ENCODE data around the gene NR1D2.

NR1D2 gene

GRCh38 chr3:23931597-23931996, 13.5 kb upstream of the NR1D2 start:
- DNase-seq (ENCODE audit: low read depth) = no peak

DNA sequence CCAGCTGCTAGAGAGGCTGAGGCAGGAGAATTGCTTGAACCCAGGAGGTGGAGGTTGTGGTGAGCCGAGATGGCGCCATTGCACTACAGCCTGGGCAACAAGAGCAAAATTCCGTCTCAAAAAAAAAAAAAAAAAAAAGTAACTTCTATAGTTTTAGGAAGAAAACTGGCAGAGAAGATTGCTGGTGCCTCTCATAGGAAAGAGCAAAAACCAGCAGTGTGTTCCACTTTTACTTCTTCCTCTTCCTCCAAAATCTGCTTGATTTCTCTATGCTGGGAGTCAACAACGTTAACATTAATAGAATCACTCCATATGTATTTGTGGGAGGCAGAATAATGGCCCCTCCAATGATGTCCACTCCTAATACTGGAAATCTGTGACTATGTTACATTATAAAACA, 12.5 kb upstream of the NR1D2 start:
- no peak for DNase-seq (ENCODE audit: low read depth)

GRCh38 chr3:23934253-23934652, 10.8 kb upstream of the NR1D2 start:
- DNase-seq (ENCODE audit: low read depth) = no peak

GRCh38 chr3:23937296-23937695, 7.8 kb upstream of the NR1D2 start:
- DNase-seq (ENCODE audit: low read depth) = no peak

DNA sequence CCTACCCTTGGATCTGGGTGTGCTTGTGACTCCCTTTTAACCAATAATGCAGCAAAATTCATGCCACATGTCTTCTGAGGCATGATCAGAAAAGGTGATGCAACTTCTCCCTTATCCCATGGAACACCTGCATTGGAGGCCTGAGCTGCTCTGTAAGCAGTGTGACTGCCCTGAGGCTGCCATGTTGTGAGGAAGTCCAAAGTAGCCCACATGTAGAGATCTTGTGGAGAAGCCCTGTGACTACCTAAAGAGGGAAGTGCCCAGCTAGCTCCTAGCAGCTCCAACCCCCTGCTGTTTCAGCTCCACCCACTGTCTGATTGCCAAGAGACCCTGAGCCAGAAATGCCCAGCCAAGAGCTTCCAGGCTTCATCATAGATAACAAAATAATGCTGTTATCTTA, 6.4 kb upstream of the NR1D2 start:
- no peak for DNase-seq (ENCODE audit: low read depth)

DNA sequence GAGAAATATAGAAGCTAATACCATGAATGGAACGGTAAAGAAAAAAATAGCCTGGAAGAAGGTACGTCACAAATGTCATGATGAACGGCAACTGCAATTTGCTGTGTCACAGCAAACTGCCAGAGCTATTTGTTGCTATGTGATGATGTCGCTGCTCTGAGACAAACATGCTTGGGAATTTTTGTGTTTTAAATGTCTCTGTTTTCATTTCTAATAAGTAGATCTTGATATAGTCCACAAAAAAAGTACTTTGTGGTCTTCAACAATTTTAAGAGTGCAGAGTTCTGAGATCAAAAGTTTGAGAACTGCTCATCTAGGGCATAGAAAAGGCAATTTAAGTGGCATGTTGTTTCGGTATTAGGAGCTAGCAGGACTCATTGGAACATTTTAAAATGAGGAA, 4.3 kb upstream of the NR1D2 start:
- no peak for DNase-seq (ENCODE audit: low read depth)

DNA sequence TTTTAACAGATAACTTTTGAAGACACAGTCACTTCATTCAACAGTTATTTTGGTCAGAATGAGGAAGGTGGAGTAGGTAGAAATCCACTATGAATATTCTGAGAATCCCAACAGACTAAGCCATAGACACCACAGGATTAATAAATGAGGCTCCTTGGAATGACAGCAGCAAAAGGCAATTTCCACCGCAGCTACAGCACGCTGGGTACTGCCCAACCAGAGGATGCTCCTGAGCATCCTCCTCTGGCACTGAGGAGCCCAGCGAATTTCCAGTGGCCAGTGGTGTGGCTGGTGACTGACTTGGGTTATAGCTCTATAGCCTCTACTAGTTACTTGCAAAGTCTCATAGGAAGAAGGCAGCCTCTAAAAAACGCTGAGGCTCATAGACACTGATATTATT, 3.6 kb upstream of the NR1D2 start:
- no peak for DNase-seq (ENCODE audit: low read depth)

DNA sequence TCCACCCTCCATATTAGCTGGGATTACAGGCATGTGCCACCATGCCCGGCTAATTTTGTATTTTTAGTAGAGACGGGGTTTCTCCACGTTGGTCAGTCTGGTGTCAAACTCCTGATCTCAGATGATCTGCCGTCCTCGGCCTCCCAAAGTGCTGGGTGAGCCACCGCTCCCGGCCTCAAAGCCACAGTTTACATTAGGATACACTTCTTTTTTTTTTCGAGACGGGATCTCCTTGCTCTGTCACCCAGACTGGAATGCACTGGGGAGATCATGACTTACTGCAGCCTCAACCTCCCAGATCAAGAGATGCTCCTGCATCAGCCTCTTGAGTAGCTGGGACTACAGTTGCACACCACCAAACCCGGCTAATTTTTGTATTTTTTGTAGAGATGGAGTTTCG, 2.5 kb upstream of the NR1D2 start:
- DNase-seq (ENCODE audit: low read depth) = no peak

- DNase-seq (ENCODE audit: low read depth) = no peak
Observed at GRCh38 chr3:23944007-23944783, 891 bp upstream of the NR1D2 start.

DNA sequence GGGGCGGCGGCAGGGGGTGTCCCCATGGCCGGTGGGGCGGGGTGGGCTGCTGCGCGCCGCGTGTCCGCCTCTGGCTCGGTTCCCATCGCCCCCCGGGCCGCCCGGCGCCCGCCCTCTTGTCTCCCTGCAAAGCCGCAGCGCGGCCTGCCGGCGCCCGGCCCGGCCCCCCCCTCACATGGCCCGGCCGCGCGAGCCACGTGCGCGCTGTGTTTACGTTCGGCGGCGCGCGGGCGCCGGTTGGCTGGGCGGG, 502 bp downstream of the NR1D2 start:
- no peak for DNase-seq (ENCODE audit: low read depth)

GRCh38 chr3:23945913-23946687, 1.0 kb downstream of the NR1D2 start:
- DNase-seq (ENCODE audit: low read depth) = peak; percentile 97

- no peak for DNase-seq (ENCODE audit: low read depth)
Observed at GRCh38 chr3:23948761-23949160, 3.7 kb downstream of the NR1D2 start.

- no peak for DNase-seq (ENCODE audit: low read depth)
Observed at GRCh38 chr3:23949784-23950183, 4.7 kb downstream of the NR1D2 start.

- no peak for DNase-seq (ENCODE audit: low read depth)
Observed at GRCh38 chr3:23950293-23950692, 5.2 kb downstream of the NR1D2 start.

DNA sequence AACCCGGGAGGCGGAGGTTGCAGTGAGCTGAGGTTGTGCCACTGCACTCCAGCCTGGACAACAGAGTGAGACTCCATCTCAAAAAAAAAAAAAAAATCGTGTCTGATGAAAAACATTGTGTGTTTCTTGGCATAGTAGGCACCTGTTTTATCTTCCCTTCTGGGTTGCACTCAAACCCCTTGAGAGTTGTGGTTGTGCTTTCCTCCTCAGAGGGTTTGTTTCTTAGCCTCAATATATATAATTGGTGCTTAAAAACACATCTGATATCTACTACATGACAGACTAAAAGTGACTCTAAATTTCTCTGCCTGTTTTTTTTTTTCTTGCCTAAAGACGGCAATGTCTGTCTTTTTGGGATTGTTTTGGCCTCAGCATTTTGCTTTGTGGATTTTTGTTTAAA, 7.6 kb downstream of the NR1D2 start:
- no peak for DNase-seq (ENCODE audit: low read depth)

DNA sequence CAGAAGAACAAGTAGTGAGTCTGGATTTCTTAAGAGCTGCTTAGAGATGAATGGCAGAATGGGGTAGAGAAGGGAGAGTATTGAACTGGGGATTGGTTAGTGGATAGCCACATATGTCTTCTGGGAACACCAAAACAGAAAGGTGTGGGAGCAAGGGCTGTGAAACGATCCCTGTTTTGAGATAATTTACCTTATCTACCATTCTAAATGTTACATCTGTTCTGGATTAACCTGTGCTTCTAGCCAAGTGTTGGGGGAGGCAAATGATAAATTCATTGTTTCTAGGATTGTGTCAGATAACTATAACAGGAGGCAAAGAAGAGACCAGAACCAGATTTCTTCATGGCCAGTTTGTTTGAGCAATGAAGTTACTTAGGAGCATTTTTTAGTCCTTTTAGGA, 8.4 kb downstream of the NR1D2 start:
- no peak for DNase-seq (ENCODE audit: low read depth)

DNA sequence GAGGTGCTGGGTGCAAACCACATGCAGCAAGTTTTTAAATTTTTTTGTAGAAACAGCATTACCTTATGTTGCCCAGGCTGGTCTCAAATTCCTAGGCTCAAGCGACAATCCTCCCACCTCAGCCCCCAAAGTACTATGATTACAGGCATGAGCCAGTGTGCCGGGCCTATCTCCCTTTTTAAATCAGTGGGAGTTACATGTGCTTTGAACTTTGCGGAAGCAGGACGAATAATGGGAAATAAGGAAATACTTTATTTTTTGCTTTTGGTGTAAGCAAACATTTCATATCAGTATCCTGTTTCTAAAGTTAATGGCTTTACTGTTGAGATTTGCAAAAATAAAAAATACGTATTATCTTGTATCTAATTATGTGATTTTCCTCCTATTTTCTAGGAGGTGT, 9.1 kb downstream of the NR1D2 start:
- DNase-seq (ENCODE audit: low read depth) = no peak

DNA sequence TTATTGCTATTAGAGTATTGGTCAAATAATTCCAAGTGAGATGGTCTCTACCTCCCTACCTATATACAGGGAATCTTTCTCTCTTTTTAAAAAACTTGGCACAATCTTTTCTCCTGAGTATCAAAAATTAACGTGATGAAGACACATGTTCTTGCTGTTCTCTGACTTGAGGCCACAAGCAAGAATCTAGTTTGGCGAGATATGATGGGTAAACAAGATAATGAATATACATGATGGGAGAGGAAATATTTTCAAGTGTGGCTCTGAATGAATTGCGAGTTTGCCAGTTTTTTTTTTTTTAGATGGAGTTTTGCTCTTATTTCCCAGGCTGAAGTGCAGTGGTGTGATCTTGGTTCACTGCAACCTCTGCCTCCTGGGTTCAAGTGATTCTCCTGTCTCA, 11.6 kb downstream of the NR1D2 start:
- no peak for DNase-seq (ENCODE audit: low read depth)

- no peak for DNase-seq (ENCODE audit: low read depth)
Observed at GRCh38 chr3:23959135-23959900, 14.2 kb downstream of the NR1D2 start.

DNA sequence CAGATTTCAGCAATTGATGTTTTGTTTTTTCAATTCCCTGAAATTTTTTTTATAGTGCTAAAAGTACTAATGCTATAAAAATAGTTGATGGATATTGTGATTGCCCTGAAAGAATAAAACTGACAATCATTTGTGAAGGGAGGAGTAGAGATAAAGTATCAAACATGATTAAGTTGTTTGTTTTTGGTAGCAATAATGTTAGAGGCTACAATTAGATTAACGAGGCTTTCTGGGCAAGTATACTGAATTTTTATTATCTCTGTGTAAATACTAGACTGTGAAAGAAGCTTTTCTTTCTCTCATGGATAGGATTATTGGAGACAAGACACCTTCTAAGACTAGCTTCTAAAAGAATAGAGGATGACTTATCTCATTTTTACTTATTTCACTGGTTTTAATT, 15.6 kb downstream of the NR1D2 start:
- no peak for DNase-seq (ENCODE audit: low read depth)

GRCh38 chr3:23961066-23961465, 16.0 kb downstream of the NR1D2 start:
- no peak for DNase-seq (ENCODE audit: low read depth)

- DNase-seq (ENCODE audit: low read depth) = no peak
Observed at GRCh38 chr3:23961913-23962312, 16.8 kb downstream of the NR1D2 start.

DNA sequence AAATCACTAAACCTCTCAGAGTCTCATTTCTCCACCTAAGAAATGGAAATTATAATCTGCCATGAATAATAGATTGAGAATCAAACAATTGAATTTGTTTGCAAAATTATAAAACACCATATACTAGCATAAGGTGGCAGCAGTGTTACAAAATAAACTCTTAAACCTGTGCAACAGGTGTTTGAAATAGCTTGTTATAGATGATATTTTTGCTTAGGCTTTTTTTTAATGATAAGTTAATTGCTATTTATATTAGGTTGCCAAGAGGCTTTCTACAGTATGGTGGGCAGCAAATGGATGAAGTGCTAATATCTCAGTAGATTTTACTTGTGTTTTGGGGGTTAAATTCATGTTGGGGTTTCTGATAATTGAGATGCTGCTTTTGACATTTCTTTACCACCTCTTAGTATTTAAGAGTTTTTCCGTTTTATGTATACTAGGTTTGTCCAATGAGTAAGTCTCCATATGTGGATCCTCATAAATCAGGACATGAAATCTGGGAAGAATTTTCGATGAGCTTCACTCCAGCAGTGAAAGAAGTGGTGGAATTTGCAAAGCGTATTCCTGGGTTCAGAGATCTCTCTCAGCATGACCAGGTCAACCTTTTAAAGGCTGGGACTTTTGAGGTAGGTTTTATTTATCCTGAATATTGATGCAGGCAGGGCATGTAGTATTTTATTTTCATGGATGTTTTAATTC, 19.6 kb downstream of the NR1D2 start:
- DNase-seq (ENCODE audit: low read depth) = no peak

Data from stimulated activated CD8-positive, alpha-beta memory T cell treated with anti-CD3 and anti-CD28 coated beads, Interleukin-4, amount 100 ng/mL, for 24 hours (primary cell).